B cell (primary cell): Measurements from ENCODE around the gene METTL2A. TPM values are rescaled to one million over a fixed set of nuclear protein-coding genes. Genes with fewer than 3 reads are reported as not detected.
"Not testable (repeated sequence)": the region's sequence is repeated elsewhere in the genome, so short reads cannot be mapped to it uniquely, and the experiment has no call there.

Experiments used
- ATAC-seq: fragments of 200-7000 bp; cut with Tn5 transposase; one replicate; pipeline ENCODE4 v1.10.0; 2021; ENCODE audit warnings: low read depth, mild to moderate bottlenecking, moderate number of reproducible peaks, moderate library complexity
- CTCF ChIA-PET: fragments of 350-600 bp; sonication (Branson Sonifier 250); formaldehyde crosslinking; loops from one replicate; lab custom pipeline; 2021; ENCODE audit warnings: antibody characterized with exemption, inconsistent platforms; lab: Charles Lee
- POLR2A ChIA-PET: fragments of 350-600 bp; sonication (Branson Sonifier 250); formaldehyde crosslinking; loops from one replicate; lab custom pipeline; 2021; ENCODE audit warnings: antibody characterized with exemption; lab: Charles Lee
- DNase-seq: peaks from one replicate; pipeline ENCODE4 v3.0.0; 2013
- H2AFZ ChIP-seq: 2 replicates; pipeline ENCODE4 v1.6.1; 2012; ENCODE audit warnings: mild to moderate bottlenecking, low read depth, low read length; ENCODE audit not compliant: insufficient read depth, poor library complexity, severe bottlenecking
- H3K27ac ChIP-seq, 2 donors: 1 replicate in 1 of 2; 2 replicates in 1 of 2; pipeline ENCODE4 v1.5.1; 2012 to 2013; ENCODE audit warnings: low read length in 2 of 2, mild to moderate bottlenecking in 2 of 2, moderate library complexity in 1 of 2
- H3K27me3 ChIP-seq, 4 experiments: fragments of 200-600 bp in 1 of 4; sonication (generic) in 1 of 4; replicated peaks in 1 of 4; 1 replicate in 2 of 4; 2 replicates in 2 of 4; pipeline versions ENCODE4 v1.6.1 to v1.7.0; 2013 to 2016; ENCODE audit warnings: low read length in 3 of 4, mild to moderate bottlenecking in 2 of 4, mixed read lengths in 1 of 4, moderate library complexity in 1 of 4; ENCODE audit not compliant: insufficient read depth in 4 of 4, control insufficient read depth in 3 of 4; ENCODE audit errors: control extremely low read depth in 1 of 4
- H3K36me3 ChIP-seq, 2 experiments: replicated peaks in 1 of 2; 1 replicate in 1 of 2; 2 replicates in 1 of 2; pipeline versions ENCODE4 v1.6.1 to v1.7.1; 2013; ENCODE audit warnings: low read length in 1 of 2; ENCODE audit not compliant: insufficient read depth in 2 of 2, control insufficient read depth in 1 of 2; ENCODE audit errors: control extremely low read depth in 1 of 2, extremely low read depth in 1 of 2
- H3K4me1 ChIP-seq, 2 donors: fragments of 200-600 bp in 1 of 2; sonication (generic) in 1 of 2; 1 replicate in 1 of 2; 2 replicates in 1 of 2; pipeline versions ENCODE4 v1.5.1 to v1.6.1; 2013 to 2017; ENCODE audit warnings: low read length in 2 of 2; ENCODE audit not compliant: control insufficient read depth in 2 of 2, insufficient read depth in 2 of 2
- H3K4me2 ChIP-seq: replicated peaks from 2 replicates; pipeline ENCODE3; 2012; ENCODE audit warnings: mild to moderate bottlenecking, low read depth, low read length; ENCODE audit not compliant: poor library complexity, severe bottlenecking
- H3K4me3 ChIP-seq, 5 experiments: fragments of 200-600 bp in 1 of 5; sonication (generic) in 1 of 5; 1 replicate in 3 of 5; 2 replicates in 2 of 5; pipeline versions ENCODE4 v1.5.1 to v1.7.0; 2011 to 2016; ENCODE audit warnings: low read length in 4 of 5, mild to moderate bottlenecking in 4 of 5, low read depth in 2 of 5, control low read depth in 1 of 5, moderate library complexity in 1 of 5; ENCODE audit not compliant: insufficient read depth in 1 of 5; ENCODE audit errors: control extremely low read depth in 1 of 5, extremely low read depth in 1 of 5
- H3K79me2 ChIP-seq: fragments of 200-600 bp; sonication (generic); one replicate; pipeline ENCODE4 v1.6.0; 2016; ENCODE audit warnings: low read length; ENCODE audit not compliant: control insufficient read depth, insufficient read depth
- H3K9ac ChIP-seq: fragments of 200-600 bp; sonication (generic); 2 replicates; pipeline ENCODE4 v1.6.1; 2017; ENCODE audit warnings: mild to moderate bottlenecking, low read length, moderate library complexity
- H3K9me3 ChIP-seq, 3 donors: one replicate each; pipeline versions ENCODE4 v1.6.1 to v1.7.1; 2013; ENCODE audit warnings: low read length in 2 of 3; ENCODE audit not compliant: control insufficient read depth in 2 of 3, insufficient read depth in 1 of 3; ENCODE audit errors: control extremely low read depth in 1 of 3
- H4K20me1 ChIP-seq: 2 replicates; pipeline ENCODE4 v1.6.0; 2012; ENCODE audit warnings: mild to moderate bottlenecking, low read length; ENCODE audit not compliant: insufficient read depth, control insufficient read depth, poor library complexity, severe bottlenecking
- H3K27ac Mint-ChIP-seq: one replicate; pipeline ENCODE4 v1.8.0; 2021; ENCODE audit warnings: mixed read lengths
- H3K27me3 Mint-ChIP-seq: one replicate; pipeline ENCODE4 v1.8.0; 2021; ENCODE audit warnings: mixed read lengths
- H3K4me1 Mint-ChIP-seq: one replicate; pipeline ENCODE4 v1.8.0; 2021; ENCODE audit warnings: mixed read lengths
- H3K4me3 Mint-ChIP-seq: one replicate; pipeline ENCODE4 v1.8.0; 2021; ENCODE audit warnings: mixed read lengths
- H3K9me3 Mint-ChIP-seq: one replicate; pipeline ENCODE4 v1.8.0; 2022; ENCODE audit warnings: mixed read lengths; ENCODE audit not compliant: insufficient read depth
- WGBS: methylation state at CpG from one replicate; pipeline ENCODE4 v1.1.5; 2013; ENCODE audit warnings: missing lambda C conversion rate; ENCODE audit not compliant: insufficient coverage; 5-methylcytosine and 5-hydroxymethylcytosine counted together
- intact Hi-C: fragments of 100-400 bp; cut with micrococcal nuclease; formaldehyde crosslinking; loops from one replicate; pipeline ENCODE4 v1.10.0; 2022
- polyA plus RNA-seq: library from polyadenylated mRNA; depleted of rRNA; stranded (reverse); fragments of >200 nt; gene quantifications from 2 replicates; pipeline ENCODE4 v1.2.3, GENCODE V29; 2012
- small RNA-seq: library from RNA; depleted of rRNA; stranded (forward); fragments of <200 nt; gene quantifications from one replicate; pipeline ENCODE3, GENCODE V24; 2012; ENCODE audit warnings: low replicate concordance, low read depth; ENCODE audit not compliant: insufficient read length
- total RNA-seq, 2 donors: library from RNA; stranded (reverse); fragments of 120-200 nt in 1 of 2; gene quantifications; 1 replicate in 1 of 2; 2 replicates in 1 of 2; pipeline versions ENCODE4 v1.2.3 to v1.2.4, GENCODE V29; 2013 to 2022

METTL2A gene
- total and polyA plus RNA-seq, 2 donors (not counting 1 experiment from before 2014, with no cell fraction given): 5.9 to 17.0 TPM

DNA sequence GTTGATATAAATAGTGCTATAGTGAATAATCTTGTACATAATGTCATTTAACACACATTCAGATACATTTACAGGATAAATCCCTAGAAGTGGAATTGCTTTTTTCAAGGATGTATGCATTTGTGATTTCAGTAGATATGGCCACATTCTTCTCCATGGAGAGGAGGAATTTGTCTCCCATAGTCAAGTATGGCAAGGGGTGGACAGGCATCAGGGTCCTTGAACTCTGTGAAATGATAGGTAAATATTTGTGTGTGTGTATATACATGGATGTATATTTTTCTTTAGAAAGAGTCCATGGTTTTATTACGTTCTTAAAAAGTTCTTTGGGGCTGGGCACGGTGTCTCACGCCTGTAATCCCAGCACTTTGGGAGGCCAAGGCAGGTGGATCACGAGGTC lies 72.6 kb downstream of the METTL2A start:
- H3K9ac ChIP-seq, H3K27me3 Mint-ChIP-seq, ATAC-seq, H2AFZ ChIP-seq, CTCF ChIA-PET, H3K4me2 ChIP-seq, H3K27me3 ChIP-seq, H3K9me3 ChIP-seq, H3K9me3 Mint-ChIP-seq, POLR2A ChIA-PET, H3K36me3 ChIP-seq, H3K4me3 ChIP-seq, H3K27ac Mint-ChIP-seq, H3K4me1 ChIP-seq, DNase-seq, H3K4me3 Mint-ChIP-seq, H3K27ac ChIP-seq, intact Hi-C loops: not testable (repeated sequence)
- H3K4me1 Mint-ChIP-seq: peaks cover 24% of the 10 kb centered on the region
- WGBS: no CpG with 5 or more reads among the region's 4 CpGs
- Histone ChIP-seq H3K79me2 (peaks cover 85% of the 10 kb centered on the region), H4K20me1 (peaks cover 51% of the 10 kb centered on the region)

DNA sequence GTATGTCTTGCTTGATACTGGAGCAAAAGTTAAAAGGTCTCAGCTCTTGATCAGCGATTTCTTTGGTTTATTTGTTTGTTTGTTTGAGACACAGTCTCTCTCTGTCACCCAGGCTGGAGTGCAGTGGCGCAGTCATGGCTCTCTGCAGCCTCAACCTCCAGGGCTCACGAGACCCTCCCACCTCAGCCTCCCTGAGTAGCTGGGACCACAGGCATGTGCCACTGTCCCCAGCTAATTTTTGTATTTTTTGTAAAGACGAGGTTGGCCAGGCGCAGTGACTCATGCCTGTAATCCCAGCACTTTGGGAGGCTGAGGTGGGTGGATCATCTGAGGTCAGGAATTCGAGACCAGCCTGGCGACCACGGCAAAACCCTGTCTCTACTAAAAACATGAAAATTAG lies 75.1 kb downstream of the METTL2A start:
- H3K27me3 Mint-ChIP-seq, intact Hi-C loops, CTCF ChIA-PET: not testable (repeated sequence)

More for the DNA sequence above, 75.1 kb downstream of the METTL2A start:
- H3K27me3 ChIP-seq, H3K27ac ChIP-seq, ATAC-seq, H2AFZ ChIP-seq, H3K4me3 Mint-ChIP-seq, DNase-seq, H3K4me2 ChIP-seq, H3K9ac ChIP-seq, H3K27ac Mint-ChIP-seq, H3K4me3 ChIP-seq, H3K9me3 ChIP-seq, H3K9me3 Mint-ChIP-seq, H3K4me1 ChIP-seq, POLR2A ChIA-PET, H3K36me3 ChIP-seq: not testable (repeated sequence)
- WGBS: 100% methylated on average over 3 of the region's 8 CpGs
- Histone ChIP-seq H3K79me2 (peaks cover 79% of the 10 kb centered on the region), H4K20me1 (peaks cover 31% of the 10 kb centered on the region)
- peaks cover 13% of the 10 kb centered on the region for H3K4me1 Mint-ChIP-seq

Small RNA genes within 50 kb of the gene (small RNA-seq; reads per million reads assigned to genes)
- gene RNU7-52P: not detected

Other genes with a start within 250 kb of the METTL2A start
- gene EFCAB3, start 43.3 kb upstream of the METTL2A start, total RNA-seq: not detected in 2 replicates
- gene EFCAB3, start 43.3 kb upstream of the METTL2A start, polyA plus RNA-seq: not detected in 2 replicates
- 75.3 and 86.6 TPM in 2 replicates for gene TLK2, start 54.9 kb downstream of the METTL2A start, total RNA-seq
- 36.3 and 44.3 TPM in 2 replicates for gene TLK2, start 54.9 kb downstream of the METTL2A start, polyA plus RNA-seq
- gene MRC2, start 203.8 kb downstream of the METTL2A start, total RNA-seq: 0.34 and 0.36 TPM in 2 replicates
- gene MRC2, start 203.8 kb downstream of the METTL2A start, polyA plus RNA-seq: 0.09 and 0.37 TPM in 2 replicates